RPMI7951 (cell line): ENCODE data around the gene TAGLN3. TPM values are rescaled to one million over a fixed set of nuclear protein-coding genes. Genes with fewer than 3 reads are reported as not detected.

ENCODE experiments used
- DNase-seq: peaks from one replicate; pipeline ENCODE4 v3.0.0-alpha.2; 2012; ENCODE audit warnings: low read depth
- total RNA-seq: library from RNA; depleted of rRNA; stranded (reverse); fragments of >200 nt; shearing (Covaris generic); gene quantifications from 2 replicates; pipeline ENCODE4 v1.2.3, GENCODE V29; 2014; rRNA removed

Gene TAGLN3
- 0.39 and 0.48 TPM in 2 replicates for total RNA-seq

DNA sequence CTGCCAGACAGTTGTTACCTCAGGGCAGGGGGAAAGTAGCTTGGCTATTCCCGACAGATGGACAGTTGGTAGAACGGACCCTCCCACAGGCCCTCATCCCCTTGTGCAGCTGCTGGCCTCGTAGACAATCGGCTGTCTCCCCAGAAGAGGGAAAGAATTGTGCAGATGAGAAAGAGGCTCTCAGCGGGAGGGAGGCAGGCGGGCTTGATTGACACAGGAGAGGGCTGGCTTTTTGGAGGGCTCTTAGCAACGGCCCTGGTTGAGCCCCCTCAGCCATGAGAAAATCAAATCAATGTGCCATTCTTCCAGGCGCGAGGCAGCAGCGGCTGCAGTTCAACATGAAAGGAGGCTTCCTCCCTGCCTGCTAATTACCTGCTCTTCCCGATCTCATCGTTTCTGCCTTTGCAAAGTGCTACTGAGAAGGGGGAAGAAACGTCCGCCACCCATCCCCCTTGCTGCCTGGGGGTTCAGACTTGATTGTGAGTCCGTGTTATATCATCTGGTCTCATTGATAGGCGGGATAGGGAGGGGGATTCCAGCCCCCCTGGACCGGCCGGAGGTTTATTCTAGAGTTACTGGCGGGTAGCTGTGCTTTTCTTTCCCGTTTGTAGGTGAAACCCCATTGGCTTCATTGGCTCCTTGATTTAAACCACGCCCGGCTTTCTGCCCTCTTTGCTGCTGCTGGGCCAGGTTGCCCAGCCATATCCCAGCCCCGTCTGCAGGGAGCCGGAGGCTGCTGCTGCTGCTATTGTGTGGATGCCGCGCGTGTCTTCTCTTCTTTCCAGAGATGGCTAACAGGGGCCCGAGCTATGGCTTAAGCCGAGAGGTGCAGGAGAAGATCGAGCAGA is at the start of gene TAGLN3:
TSS of gene TAGLN3 (plus strand) at position 287 of the 848 bp plus-strand sequence. CDS start at position 788, 501 bp downstream.
- peak; percentile 36 for DNase-seq

DNA sequence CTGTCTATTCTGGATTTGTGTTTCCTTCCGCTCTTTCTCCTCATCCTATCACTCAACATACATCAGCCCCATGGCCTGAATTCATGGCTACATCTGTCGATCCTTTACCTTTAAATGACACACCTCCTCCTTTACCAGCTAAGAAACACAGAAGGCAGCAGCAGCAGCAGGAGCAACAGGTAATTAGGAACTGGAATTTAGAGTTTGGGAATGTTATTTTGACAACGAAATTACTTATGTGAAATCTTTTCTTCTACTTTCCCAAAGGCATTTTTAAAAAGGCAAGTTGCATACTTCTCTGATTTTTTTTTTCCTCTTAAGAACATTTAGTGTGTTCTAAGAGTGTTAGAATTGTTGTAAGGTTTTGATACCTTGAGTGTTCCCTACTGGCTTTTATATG is 49.0 kb upstream of the TAGLN3 start:
- DNase-seq, result no peak

DNA sequence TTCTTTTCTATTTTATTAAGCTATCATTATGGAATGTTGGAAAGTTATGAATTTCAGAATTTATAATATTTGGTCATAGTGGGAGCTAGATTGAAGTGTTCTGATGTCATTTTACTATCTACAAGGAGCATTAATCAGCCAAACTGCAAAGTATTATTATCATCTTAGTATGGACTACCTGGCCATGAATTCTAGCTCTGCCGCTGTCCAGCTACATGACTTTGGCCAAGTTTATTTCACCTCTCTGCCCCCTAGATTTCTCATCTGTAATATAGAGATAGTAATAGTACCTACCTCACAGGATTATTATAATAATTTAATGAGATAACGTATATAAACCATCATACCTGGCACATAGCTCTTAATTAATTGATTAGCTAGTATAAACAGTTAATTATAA is 47.7 kb upstream of the TAGLN3 start:
- no peak for DNase-seq

DNA sequence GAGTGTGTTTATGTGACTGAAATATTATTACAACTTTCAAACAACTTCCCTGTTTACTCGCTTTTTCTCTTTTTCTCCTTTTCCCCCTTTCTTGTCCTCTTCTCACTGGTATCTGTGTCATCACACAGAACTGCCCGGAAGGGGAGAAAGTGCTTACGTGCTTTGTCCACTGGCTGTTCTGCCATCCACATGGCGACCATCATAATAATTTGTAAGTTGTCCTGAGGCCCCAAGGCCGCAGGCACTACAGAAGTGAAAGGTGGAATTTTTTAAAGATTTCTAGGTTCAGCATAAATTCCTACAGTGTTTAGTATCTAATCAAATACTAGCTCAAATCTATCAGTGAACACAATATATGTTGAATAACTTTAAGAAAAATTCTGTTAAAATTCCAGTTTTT is 46.6 kb upstream of the TAGLN3 start:
- no peak for DNase-seq

DNA sequence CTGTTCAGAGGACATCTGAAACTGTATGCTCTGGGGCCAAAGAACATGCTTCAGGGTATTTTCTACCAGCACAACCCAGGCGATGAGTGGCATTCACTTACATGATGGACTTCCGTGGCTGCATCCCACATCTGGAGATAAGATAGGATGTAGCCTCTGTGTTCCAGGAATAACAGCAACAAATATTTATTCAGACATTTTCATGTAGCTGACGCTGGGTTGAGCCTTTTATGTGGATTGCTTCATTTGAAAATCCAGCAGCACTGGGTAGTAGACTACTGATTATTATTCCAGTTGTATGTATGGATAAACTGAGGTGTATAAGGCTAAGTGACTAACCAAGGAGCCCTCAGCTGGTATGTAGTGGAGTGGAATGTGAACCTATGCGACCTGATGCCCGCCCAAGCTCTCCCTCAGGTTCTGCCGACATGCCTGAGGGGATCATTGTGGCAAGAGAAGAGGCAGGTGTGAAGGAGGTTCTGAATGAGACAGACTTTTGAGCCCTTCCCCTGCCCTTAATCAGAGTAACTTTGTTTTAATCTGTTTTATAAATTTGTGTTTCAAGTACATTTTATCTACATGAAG is 45.8 kb upstream of the TAGLN3 start:
- DNase-seq, result no peak

DNA sequence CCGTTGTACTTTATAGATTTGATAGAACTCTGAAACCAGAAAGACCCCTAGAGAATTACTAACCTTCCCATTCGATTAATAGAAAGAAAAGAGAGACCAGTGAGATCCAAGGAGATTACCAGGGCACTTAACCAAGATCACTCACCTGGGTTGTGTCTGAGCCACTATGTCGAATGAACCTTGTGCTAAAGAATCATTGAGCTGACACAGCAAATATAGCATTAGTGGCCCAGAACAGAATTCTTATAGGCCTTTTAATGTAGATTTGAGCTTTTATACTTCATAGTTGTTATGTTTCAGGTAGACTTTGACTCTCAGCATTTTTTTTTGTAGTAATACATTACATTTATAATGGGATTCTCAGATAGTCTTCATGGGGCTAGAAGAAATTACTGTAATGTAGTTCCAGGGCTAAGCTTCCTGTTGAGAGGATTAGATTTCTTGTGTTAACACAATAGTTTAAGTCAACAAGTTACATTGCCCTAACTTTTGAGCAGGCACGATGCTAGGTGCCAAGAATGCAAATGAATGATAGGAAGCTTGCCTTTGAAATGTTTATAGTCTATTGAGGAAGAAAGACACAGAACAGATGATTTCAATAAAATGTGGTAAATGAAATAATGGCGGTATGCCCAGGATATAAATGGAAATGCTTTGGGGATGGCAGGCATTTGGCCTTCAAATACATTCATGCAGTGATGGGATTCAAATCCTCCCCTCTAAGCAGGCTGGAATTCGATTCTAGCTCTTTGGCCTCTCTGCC is 44.3 kb upstream of the TAGLN3 start:
- peak; percentile 32 for DNase-seq

DNA sequence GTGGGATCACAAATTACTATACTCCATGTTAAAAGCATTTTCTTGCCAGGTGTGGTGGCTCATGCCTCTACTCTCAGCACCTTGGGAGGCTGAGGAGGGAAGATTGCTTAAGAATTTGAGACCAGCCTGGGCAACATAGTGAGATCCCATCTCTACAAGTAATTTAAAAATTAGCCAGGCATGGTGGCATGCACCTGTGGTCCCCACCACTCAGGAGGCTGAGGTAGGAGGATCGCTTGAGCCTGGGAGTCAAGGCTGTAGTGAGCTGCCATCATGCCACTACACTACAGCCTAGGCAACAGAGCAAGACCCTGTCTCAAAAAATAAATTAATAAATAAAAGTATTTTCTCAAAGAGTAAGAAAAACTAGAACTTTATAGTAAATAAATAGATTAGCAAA is 42.8 kb upstream of the TAGLN3 start:
- DNase-seq, result no peak

DNA sequence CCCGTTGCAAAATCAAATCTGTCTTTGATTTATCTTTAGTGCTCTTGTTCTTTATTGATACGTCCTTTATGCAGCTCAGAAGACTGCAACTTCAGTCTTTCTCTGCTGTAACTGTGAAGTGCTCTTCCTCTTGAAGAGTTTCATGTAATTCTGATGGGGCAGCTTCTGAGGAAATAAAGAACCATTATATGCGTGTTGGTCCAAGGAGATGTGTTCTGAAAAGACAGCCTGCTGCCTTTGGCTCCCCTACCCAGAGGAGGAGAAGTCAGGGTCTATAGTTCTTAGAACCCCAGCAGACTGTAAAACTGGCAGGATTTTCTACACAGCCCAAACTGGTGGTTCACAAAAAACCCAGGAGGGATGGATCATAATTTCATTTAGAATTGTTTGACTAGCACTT is 42.3 kb upstream of the TAGLN3 start:
- DNase-seq, result no peak

DNA sequence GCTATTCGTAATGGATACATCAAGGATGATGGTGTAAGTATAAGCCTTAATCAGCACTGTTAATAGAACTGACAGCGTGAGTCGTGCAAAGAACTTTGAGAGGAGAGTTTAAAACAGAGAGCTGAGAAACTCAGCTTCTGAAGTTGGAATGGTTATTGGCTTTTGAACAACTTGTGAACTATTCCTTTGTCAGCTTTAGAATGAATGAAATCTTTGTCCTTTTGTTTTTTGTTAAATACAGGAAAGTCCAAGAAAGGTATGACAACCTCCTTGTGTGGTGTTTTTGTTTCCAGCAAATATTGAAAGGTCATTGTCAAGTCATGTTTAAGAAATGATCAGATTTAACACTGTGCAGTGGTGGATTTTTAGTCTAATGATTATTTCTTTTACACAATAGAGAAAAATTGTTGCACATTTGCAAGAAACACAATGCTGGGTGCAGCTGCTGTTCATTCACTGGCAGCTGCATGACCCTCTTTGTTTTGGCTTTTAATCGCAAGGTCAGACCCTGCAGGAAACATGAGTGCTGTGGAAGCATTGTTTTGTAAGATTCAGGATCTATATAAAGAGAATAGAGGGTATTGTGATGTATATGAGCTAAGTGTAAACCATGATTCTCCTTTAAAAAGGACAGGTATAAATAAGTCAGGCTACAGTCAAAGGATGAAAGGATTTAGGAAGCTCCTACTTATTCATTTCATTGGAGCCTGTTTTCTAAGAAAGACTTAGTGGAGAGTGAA is 41.6 kb upstream of the TAGLN3 start:
- no peak for DNase-seq

DNA sequence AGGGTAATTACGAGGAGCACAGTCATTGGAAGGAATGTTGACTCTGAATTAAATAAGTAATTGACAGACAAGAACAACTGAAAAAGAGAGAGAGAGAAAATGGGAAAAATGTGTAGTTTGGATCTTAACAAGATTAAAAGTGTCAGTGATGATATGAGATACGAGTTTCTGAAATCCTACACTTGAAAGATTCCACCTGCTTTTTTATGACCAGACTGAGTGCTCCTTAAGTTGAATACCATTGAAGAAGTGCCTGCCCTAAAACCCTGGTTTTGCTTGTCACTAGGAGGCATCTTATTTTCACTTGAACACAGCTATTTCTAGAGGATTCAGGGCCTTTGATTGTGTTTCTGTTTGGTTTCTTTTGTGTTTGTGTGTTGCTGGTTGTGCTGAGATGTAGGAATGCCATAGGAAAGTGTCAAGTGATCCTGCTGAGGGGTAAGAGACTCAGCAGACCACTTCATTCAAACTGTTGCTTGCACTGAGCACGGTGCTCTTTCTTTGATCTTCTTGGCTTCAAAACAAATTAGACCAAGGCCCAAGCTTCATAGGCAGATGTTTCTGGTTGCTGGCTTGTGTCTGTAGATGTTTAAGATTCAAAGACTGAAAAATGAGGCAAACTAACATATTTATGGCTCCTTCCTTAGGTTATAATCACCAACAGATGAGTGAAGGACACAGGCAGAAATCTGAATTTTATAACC is 37.1 kb upstream of the TAGLN3 start:
- DNase-seq, result no peak

DNA sequence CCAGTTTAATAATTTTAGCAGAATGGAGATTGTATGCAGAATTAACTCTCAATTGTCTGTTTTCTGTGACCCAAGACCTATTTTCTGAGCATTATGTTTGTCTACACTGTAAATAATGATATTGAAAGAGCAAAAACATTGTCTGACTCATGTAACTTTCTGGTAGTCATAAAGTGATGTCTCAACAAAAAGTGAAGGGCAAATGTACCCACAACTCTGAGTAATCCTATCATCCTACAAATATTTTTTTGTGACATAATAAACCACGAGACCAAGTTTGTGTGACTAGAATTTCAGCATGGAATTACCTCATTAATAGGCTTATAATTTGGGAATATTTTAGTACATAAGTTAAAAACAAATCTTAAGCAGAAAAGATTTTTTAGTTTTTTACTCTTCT is 35.3 kb upstream of the TAGLN3 start:
- DNase-seq, result peak; percentile 66

DNA sequence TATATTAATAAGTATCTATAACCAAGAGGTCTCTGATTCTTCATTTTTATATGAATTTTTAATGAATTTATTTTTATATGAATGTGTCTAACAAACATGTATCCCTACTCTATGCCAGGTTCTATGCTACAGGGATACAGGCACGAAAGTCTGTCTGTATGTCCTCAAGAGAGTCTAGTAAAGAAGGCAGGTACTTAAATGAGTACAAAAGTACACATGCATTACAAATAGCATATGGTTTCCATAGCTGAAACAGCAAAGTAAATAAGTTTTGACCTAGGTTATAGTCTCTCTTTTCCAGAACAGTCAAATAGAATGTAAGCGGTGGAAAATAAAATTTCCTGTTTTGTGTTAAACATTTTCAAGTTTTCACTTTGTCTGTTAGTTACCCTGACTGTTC is 33.2 kb upstream of the TAGLN3 start:
- no peak for DNase-seq

DNA sequence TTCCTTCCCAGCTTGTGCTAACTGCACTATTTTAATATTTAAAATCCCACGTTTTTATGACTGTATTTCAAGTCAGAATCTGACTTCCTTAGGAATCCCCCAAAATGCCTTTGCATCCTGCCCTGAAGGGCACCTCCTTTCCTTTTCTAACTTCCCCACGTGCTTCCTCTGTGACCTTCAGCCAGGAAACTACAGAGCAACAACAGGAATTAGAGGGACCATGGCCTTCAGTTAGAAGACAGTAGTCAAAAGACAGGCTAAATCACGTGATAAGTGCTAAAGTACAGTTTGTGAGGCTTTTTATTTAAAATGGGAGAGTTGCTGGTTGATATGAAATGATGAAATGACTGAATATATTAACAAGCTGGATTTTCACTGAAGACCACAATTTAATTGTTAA is 31.7 kb upstream of the TAGLN3 start:
- DNase-seq, result no peak

DNA sequence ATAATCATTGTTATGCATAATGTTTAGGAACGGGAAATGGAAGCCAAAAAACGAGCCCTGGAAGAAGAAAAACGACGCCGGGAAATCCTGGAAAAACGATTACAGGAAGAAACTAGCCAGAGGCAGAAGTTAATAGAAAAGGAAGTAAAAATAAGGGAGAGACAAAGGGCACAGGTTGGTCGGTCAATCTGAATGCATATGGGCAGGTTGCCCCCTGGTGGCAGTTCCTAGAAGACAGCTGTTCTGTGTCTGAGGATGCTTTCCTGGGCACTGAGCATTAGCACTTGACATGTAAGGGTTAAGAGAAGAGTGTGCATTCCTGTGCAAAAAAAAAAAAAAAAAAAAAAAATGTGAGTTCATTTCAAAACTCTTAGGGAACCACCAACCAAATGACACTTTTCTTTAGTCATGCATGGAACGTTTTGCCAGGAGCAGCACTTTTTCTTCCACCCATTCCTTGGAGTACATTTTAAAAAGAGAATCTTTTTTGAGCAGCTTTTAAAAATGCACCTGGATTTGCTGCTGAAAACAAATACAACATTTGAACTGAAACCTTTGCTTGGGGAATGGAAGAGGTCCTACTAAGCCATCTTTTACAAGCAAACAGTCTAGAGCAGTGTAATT is 31.0 kb upstream of the TAGLN3 start:
- DNase-seq, result peak; percentile 77

DNA sequence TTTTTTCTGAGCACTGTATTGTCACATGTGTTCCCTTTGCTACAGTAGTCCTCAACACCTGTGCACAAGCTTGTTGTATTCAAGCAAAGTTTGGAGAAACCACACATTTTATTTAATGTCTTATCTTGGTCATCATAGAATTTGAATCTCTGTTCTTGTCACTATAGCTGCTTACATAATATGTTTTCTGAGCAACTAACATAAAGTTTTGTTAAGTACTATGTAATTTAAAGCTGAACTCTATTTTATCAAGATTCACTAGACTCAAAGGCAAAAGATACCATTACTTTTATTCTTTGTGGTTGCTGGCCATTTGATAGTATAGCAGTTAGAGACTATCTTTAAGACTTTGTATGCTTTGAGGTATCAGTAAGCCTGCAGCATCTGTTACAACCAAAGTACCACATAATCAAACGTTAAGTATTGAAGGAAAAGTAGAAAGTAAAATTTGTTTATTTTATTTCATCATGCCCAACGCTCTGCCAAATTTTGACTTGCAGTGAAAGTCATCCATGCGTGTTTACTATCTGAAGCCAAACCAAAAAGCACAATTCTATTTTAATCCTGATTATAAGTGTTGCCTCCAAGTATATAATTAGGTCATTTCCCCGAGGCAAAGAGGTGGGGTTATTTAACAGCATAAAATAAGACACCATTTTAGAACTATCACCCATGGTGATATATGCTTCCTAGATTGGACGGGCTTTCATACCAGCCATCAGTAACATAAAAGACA is 30.2 kb upstream of the TAGLN3 start:
- no peak for DNase-seq

DNA sequence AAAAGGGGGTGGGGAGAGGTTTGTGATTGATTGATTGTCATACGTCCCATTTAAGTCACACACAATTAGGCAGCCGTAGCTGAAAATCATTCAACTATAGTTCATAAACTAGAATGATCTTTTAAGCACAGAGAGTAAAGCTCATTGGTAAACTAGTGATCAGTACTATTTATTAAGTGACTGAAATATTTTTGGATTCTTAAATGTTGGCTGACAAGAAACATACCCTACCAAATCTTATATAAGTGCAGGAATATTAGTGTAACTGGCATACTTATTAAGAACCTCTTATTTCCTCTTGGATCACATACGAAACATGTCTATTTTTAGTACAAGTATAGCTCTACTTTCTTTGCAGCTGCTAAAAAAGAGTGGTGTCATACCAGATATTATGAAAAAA is 28.3 kb upstream of the TAGLN3 start:
- no peak for DNase-seq

DNA sequence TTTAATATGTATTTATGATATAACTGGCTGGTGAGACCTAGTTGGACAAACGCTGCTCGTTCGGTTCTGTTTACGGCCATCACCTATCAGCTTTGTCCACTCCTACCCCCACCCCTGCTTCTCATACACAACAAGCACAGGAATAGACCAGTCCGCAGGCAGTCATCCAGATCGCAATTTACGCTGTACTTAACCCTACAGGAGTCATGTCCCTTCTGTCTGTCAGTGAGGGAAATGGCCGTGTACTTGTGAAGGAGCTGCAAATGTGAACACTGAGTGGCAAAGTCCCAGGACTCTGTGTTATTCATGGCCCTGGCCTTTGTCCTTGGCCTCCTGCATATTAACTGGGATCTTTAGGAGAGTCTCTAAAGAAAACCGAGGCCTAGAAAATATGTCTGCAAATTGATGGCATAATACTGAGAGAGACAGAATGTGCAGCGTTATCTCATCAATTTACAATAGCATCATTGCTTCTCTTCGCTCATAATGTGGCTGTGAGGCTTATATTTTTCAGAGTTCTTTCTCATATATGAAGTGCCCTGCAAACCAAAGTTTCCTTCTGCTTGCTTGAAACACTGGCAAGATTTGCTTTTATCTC is 27.1 kb upstream of the TAGLN3 start:
- no peak for DNase-seq

DNA sequence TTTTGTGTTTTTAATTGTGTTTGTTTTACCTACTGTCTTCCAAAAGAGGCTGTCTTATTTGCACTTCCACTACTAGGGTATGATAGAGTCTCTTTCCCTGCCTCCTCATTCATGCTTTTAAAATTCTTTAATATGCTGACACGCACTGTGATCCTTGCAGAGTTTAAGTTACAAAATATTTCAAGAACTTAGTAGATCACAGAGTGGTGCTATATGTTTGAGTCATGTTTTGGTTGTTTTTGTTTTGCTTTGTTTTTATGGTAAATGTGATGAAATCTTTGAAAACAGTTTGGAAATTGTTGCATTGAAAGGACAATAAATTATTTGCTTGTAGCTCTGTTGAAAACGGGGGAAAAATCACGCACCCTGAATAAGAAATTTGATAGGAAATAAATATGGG is 25.8 kb upstream of the TAGLN3 start:
- DNase-seq, result no peak

DNA sequence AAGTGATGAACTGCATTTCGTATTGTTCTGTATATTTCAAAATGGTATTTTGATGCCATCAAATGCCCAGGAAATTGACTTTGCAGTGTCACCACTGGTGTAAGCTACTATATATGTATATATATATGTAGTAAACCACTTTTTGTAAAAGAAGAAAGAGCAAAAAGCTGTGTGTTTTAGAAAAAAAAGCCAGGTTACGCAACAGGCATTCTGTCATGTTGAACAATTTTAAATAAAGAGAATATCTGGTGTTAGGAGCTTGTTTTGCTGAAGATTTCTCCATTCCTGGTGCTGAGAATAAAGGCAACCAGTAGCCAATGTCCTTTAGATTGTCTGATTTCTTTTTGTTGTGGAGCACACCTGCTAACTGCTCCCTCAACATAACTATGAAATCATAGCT is 23.6 kb upstream of the TAGLN3 start:
- no peak for DNase-seq

DNA sequence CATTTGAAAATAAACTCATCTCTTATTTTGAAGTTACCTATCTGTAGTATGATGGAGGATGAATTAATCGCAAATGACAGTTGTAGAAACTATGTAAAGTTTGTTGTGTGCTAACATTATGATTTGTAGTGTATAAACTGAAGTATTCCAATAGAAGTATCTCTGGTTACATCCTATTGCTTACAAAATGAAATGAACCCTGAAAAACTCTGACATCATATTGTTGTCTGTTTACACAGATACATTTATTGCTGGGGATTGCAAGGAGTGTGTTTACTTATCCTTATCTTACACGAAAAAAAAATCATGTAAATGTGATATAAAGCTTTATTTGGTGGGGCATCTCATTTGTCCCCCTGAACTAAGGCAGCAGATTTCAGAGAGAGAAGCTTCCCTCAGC is 22.5 kb upstream of the TAGLN3 start:
- DNase-seq, result no peak
